H1 (cell line): ENCODE results near the gene BMX. TPM values are rescaled to one million over a fixed set of nuclear protein-coding genes. Genes with fewer than 3 reads are reported as not detected.

ENCODE experiments used
- CTCF ChIA-PET: fragments of 300-600 bp; sonication (Branson Sonifier 250); formaldehyde crosslinking; loops from one replicate; lab custom pipeline; 2021; ENCODE audit not compliant: partially characterized antibody; lab: Charles Lee
- POLR2A ChIA-PET: fragments of 300-600 bp; sonication (Branson Sonifier 250); formaldehyde crosslinking; loops from one replicate; lab custom pipeline; 2021; ENCODE audit warnings: inconsistent platforms; ENCODE audit not compliant: partially characterized antibody; lab: Charles Lee
- DNase-seq, 2 experiments: peaks; one replicate each; pipeline versions ENCODE4 v3.0.0 to v3.0.0-alpha.2; 2010 to 2022; ENCODE audit warnings: low spot score in 2 of 2, low read depth in 1 of 2, mixed read lengths in 1 of 2
- FAIRE-seq: peaks from 2 replicates; lab custom pipeline; 2011; peaks lifted over from hg19 to GRCh38; lab: Jason Lieb, UNC
- H2AFZ ChIP-seq: 2 replicates; pipeline ENCODE4 v1.8.1; 2012; ENCODE audit warnings: low read length, inconsistent platforms
- H2AK5ac ChIP-seq: 2 replicates; pipeline ENCODE4 v1.6.1; 2013; ENCODE audit warnings: low read depth, low read length
- H2BK120ac ChIP-seq: replicated peaks from 2 replicates; pipeline ENCODE3; 2013; ENCODE audit warnings: low read depth, low read length, inconsistent platforms
- H2BK12ac ChIP-seq: 2 replicates; pipeline ENCODE4 v1.6.1; 2013; ENCODE audit warnings: low read depth, low read length
- H2BK15ac ChIP-seq: 2 replicates; pipeline ENCODE4 v1.6.1; 2013; ENCODE audit warnings: low read length
- H2BK20ac ChIP-seq: 2 replicates; pipeline ENCODE4 v1.6.1; 2013; ENCODE audit warnings: low read length
- H2BK5ac ChIP-seq: 2 replicates; pipeline ENCODE4 v1.6.1; 2013; ENCODE audit warnings: low read depth, low read length
- H3K14ac ChIP-seq: 2 replicates; pipeline ENCODE4 v1.6.1; 2013; ENCODE audit warnings: inconsistent platforms; ENCODE audit not compliant: insufficient read length
- H3K18ac ChIP-seq: 2 replicates; pipeline ENCODE4 v1.6.1; 2013; ENCODE audit warnings: low read length; ENCODE audit errors: extremely low read depth
- H3K23ac ChIP-seq: 2 replicates; pipeline ENCODE4 v1.6.1; 2013; ENCODE audit warnings: inconsistent platforms; ENCODE audit not compliant: insufficient read length
- H3K23me2 ChIP-seq: 2 replicates; pipeline ENCODE4 v1.6.1; 2013; ENCODE audit warnings: low read depth, low read length
- H3K27ac ChIP-seq: 2 replicates; pipeline ENCODE4 v1.6.1; 2011; ENCODE audit warnings: low read depth, low read length, inconsistent platforms
- H3K27me3 ChIP-seq, 4 experiments: replicated peaks in 1 of 4; 1 replicate in 1 of 4; 2 replicates in 3 of 4; pipeline versions ENCODE4 v1.6.1 to v1.8.1; 2011 to 2013; ENCODE audit warnings: low read length in 3 of 4, mild to moderate bottlenecking in 3 of 4, inconsistent platforms in 2 of 4, mixed read lengths in 2 of 4, moderate library complexity in 1 of 4; ENCODE audit not compliant: control insufficient read depth in 3 of 4, insufficient read depth in 3 of 4; ENCODE audit errors: extremely low read depth in 1 of 4
- H3K36me3 ChIP-seq, 4 experiments: 2 replicates each; pipeline versions ENCODE4 v1.6.1 to v1.8.1; 2011 to 2013; ENCODE audit warnings: mild to moderate bottlenecking in 4 of 4, low read length in 3 of 4, moderate library complexity in 2 of 4, control low read depth in 1 of 4, inconsistent platforms in 1 of 4; ENCODE audit not compliant: insufficient read depth in 4 of 4, control insufficient read depth in 2 of 4
- H3K4ac ChIP-seq: replicated peaks from 2 replicates; pipeline ENCODE3; 2013; ENCODE audit warnings: low read length, low read depth, mixed read lengths, inconsistent platforms; ENCODE audit not compliant: insufficient read length
- H3K4me1 ChIP-seq, 4 experiments: replicated peaks in 1 of 4; 1 replicate in 1 of 4; 2 replicates in 3 of 4; pipeline versions ENCODE4 v1.6.1 to v1.8.1; 2011 to 2013; ENCODE audit warnings: low read length in 3 of 4, inconsistent platforms in 2 of 4, mixed read lengths in 1 of 4; ENCODE audit not compliant: insufficient read depth in 4 of 4, control insufficient read depth in 3 of 4
- H3K4me2 ChIP-seq, 2 experiments: 2 replicates each; pipeline versions ENCODE4 v1.6.1 to v1.8.1; 2011 to 2013; ENCODE audit warnings: low read depth in 2 of 2, low read length in 2 of 2, control low read depth in 1 of 2, inconsistent platforms in 1 of 2, mild to moderate bottlenecking in 1 of 2; ENCODE audit not compliant: insufficient read depth in 1 of 2
- H3K4me3 ChIP-seq, 4 experiments: fragments of 200-600, 300-600 bp in 1 of 4; sonication (generic), shearing (Covaris generic), sonication (Bioruptor Twin) in 1 of 4; 2 replicates each; pipeline versions ENCODE4 v1.5.1 to v1.8.1; 2011 to 2016; ENCODE audit warnings: low read length in 4 of 4, low read depth in 3 of 4, control low read depth in 2 of 4, inconsistent platforms in 2 of 4, mild to moderate bottlenecking in 2 of 4, mixed read lengths in 1 of 4, moderate library complexity in 1 of 4; ENCODE audit not compliant: insufficient read depth in 2 of 4; ENCODE audit errors: extremely low read depth in 1 of 4
- H3K56ac ChIP-seq: replicated peaks from 2 replicates; pipeline ENCODE3; 2013; ENCODE audit warnings: low read depth, mild to moderate bottlenecking, mixed read lengths, low read length, inconsistent platforms; ENCODE audit not compliant: insufficient read length
- H3K79me1 ChIP-seq: 2 replicates; pipeline ENCODE4 v1.6.1; 2013; ENCODE audit warnings: low read depth, low read length, control low read depth
- H3K79me2 ChIP-seq, 2 experiments: 2 replicates each; pipeline versions ENCODE4 v1.6.1 to v1.8.1; 2012 to 2013; ENCODE audit warnings: low read length in 2 of 2, mild to moderate bottlenecking in 2 of 2, inconsistent platforms in 1 of 2; ENCODE audit not compliant: insufficient read depth in 2 of 2, control insufficient read depth in 1 of 2
- H3K9ac ChIP-seq, 4 experiments: replicated peaks in 1 of 4; 1 replicate in 1 of 4; 2 replicates in 3 of 4; pipeline versions ENCODE4 v1.6.1 to v1.8.1; 2011 to 2013; ENCODE audit warnings: low read depth in 3 of 4, low read length in 3 of 4, control low read depth in 2 of 4, mild to moderate bottlenecking in 2 of 4, moderate library complexity in 2 of 4, inconsistent platforms in 1 of 4; ENCODE audit errors: extremely low read depth in 1 of 4
- H3K9me3 ChIP-seq, 2 experiments: 2 replicates each; pipeline versions ENCODE4 v1.6.1 to v1.8.1; 2012 to 2013; ENCODE audit warnings: mild to moderate bottlenecking in 2 of 2, moderate library complexity in 2 of 2, control low read depth in 1 of 2, inconsistent platforms in 1 of 2, low read depth in 1 of 2, low read length in 1 of 2, mixed read lengths in 1 of 2; ENCODE audit not compliant: insufficient read depth in 2 of 2
- H4K20me1 ChIP-seq, 2 experiments: replicated peaks in 1 of 2; 2 replicates each; pipeline versions ENCODE3 to v1.8.1; 2011 to 2013; ENCODE audit warnings: inconsistent platforms in 2 of 2, low read length in 2 of 2, mild to moderate bottlenecking in 1 of 2; ENCODE audit not compliant: insufficient read depth in 2 of 2, control insufficient read depth in 1 of 2
- H4K5ac ChIP-seq: 2 replicates; pipeline ENCODE4 v1.6.1; 2013; ENCODE audit warnings: low read length, low read depth, mixed read lengths, inconsistent platforms; ENCODE audit not compliant: insufficient read length
- H4K8ac ChIP-seq: 2 replicates; pipeline ENCODE4 v1.8.0; 2013; ENCODE audit warnings: mild to moderate bottlenecking, moderate library complexity, low read length, inconsistent platforms; ENCODE audit not compliant: insufficient read depth; ENCODE audit errors: extremely low read depth
- H4K91ac ChIP-seq: replicated peaks from 2 replicates; pipeline ENCODE3; 2013; ENCODE audit warnings: low read length, mixed read lengths, inconsistent platforms; ENCODE audit not compliant: insufficient read length
- CBX8 ChIP-seq: fragments of 300-800, 300-1000 bp; sonication (generic); IDR thresholded peaks from 2 replicates; pipeline ENCODE4 v1.7.1; 2016; ENCODE audit warnings: low read depth, low read length, borderline replicate concordance
- CHD2 ChIP-seq: IDR thresholded peaks from 2 replicates; pipeline ENCODE4 v1.6.1; 2012; ENCODE audit warnings: low read length, improper control_type of control experiment
- GABPA ChIP-seq: IDR thresholded peaks from 2 replicates; pipeline ENCODE4 v1.6.1; 2011; ENCODE audit warnings: mild to moderate bottlenecking, low read length, moderate library complexity, borderline replicate concordance; ENCODE audit not compliant: insufficient read depth
- KDM1A ChIP-seq: fragments of 200-600, 300-600 bp; sonication (generic); IDR thresholded peaks from 2 replicates; pipeline ENCODE4 v1.7.1; 2016; ENCODE audit warnings: mild to moderate bottlenecking, low read length, borderline replicate concordance
- RAD21 ChIP-seq, 2 experiments: IDR thresholded peaks in 1 of 2; conservative IDR thresholded peaks in 1 of 2; 2 replicates each; pipeline ENCODE4 v1.6.1; 2011; ENCODE audit warnings: low read depth in 2 of 2, low read length in 2 of 2, improper control_type of control experiment in 1 of 2, inconsistent platforms in 1 of 2, mild to moderate bottlenecking in 1 of 2, moderate library complexity in 1 of 2
- WGBS, 2 experiments: shearing (Covaris generic) in 1 of 2; methylation state at CpG; one replicate each; pipeline versions ENCODE4 v1.1.6 to v1.1.7; 2013 to 2015; ENCODE audit warnings: low lambda C conversion rate in 2 of 2, mixed read lengths in 2 of 2, inconsistent platforms in 1 of 2, low coverage in 1 of 2, missing lambda C conversion rate in 1 of 2; ENCODE audit not compliant: insufficient replicate concordance in 2 of 2, insufficient coverage in 1 of 2, insufficient read length in 1 of 2; ENCODE audit errors: extremely low coverage in 1 of 2, missing lambda C conversion rate in 1 of 2; 5-methylcytosine and 5-hydroxymethylcytosine counted together
- polyA plus RNA-seq, 7 experiments: library from polyadenylated mRNA; depleted of rRNA in 3 of 7; stranded (reverse) in 5 of 7; unstranded in 2 of 7; fragments of >200 nt in 5 of 7; fragments of 200-250 nt in 2 of 7; gene quantifications; 1 replicate in 5 of 7; 2 replicates in 1 of 7; 4 replicates in 1 of 7; pipeline versions ENCODE4 v1.2.1 to v1.2.3, GENCODE V29; 2011 to 2013; ENCODE audit warnings: missing spikeins in 2 of 7, mixed read lengths in 2 of 7
- total RNA-seq: library from RNA; stranded (reverse); fragmentation: NEBNext Ultra II Directional; extraction: Animal tissue kit (Norgen Biotek cat#: 25700); gene quantifications from 2 replicates; pipeline ENCODE4 v1.2.1, GENCODE V29; 2021
- TF ChIP-seq, protein P1 (sequence below), 3 experiments: IDR thresholded peaks; 1 replicate in 2 of 3; 2 replicates in 1 of 3; pipeline versions ENCODE4 v1.5.1 to v1.6.1; 2011; ENCODE audit warnings: low read length in 3 of 3, mild to moderate bottlenecking in 3 of 3, inconsistent platforms in 2 of 3, low read depth in 1 of 3, moderate library complexity in 1 of 3; ENCODE audit not compliant: insufficient read depth in 1 of 3; ENCODE audit errors: control extremely low read depth in 1 of 3

BMX gene
- total and polyA plus RNA-seq, 2 of the 8 experiments (the other 6 are each of a cell fraction or from before 2014, with no cell fraction given) = not detected

- 81% methylated on average over 3 of the region's 3 CpGs; no CpG with 5 or more reads in 1 of the 2 experiments for WGBS, 2 experiments
These were observed 29.6 kb upstream of the BMX start for GRCh38 chrX:15471028-15471427.

More at GRCh38 chrX:15471028-15471427, 29.6 kb upstream of the BMX start:
- Histone ChIP-seq H2AFZ (no peak overlapping the region), H3K36me3 (no peaks in the 10 kb centered on the region), H3K14ac (no peak overlapping the region), H2BK120ac (no peak overlapping the region), H3K27ac (no peak overlapping the region), H4K91ac (no peak overlapping the region), H3K18ac (no peak overlapping the region), H2BK5ac (no peak overlapping the region), H3K4me2 (no peak overlapping the region), H3K9ac (no peak overlapping the region), H3K23me2 (no peaks in the 10 kb centered on the region), H3K79me2 (no peaks in the 10 kb centered on the region), H3K4me3 (no peak overlapping the region), H2BK15ac (no peak overlapping the region), H4K20me1 (no peaks in the 10 kb centered on the region), H3K27me3 (no peaks in the 10 kb centered on the region), H2BK12ac (no peak overlapping the region), H4K5ac (no peak overlapping the region), H3K4me1 (peaks cover 0 to 3% (median under 1%) of the 10 kb centered on the region in 4 experiments; a peak in 3 of 7 replicates), H2BK20ac (no peak overlapping the region), H3K79me1 (no peaks in the 10 kb centered on the region), H3K23ac (no peak overlapping the region), H3K9me3 (no peaks in the 10 kb centered on the region), H3K56ac (no peak overlapping the region), H3K4ac (no peak overlapping the region), H4K8ac (no peak overlapping the region), H2AK5ac (no peak overlapping the region)
- FAIRE-seq (peak; percentile 99), DNase-seq (peak in 1 of 2 experiments; percentile 53)
- POLR2A ChIA-PET = no interaction called here
- no peak for TF ChIP-seq CHD2
- TF ChIP-seq RAD21 (IDR thresholded peaks at IDR 0.05 in 1 of 2, conservative IDR thresholded peaks at IDR 0.05 in 1 of 2; ENCODE audit: low read depth in 2 of 2, low read length in 2 of 2) = peak; percentile 70 to 78
- TF ChIP-seq, protein P1, sequence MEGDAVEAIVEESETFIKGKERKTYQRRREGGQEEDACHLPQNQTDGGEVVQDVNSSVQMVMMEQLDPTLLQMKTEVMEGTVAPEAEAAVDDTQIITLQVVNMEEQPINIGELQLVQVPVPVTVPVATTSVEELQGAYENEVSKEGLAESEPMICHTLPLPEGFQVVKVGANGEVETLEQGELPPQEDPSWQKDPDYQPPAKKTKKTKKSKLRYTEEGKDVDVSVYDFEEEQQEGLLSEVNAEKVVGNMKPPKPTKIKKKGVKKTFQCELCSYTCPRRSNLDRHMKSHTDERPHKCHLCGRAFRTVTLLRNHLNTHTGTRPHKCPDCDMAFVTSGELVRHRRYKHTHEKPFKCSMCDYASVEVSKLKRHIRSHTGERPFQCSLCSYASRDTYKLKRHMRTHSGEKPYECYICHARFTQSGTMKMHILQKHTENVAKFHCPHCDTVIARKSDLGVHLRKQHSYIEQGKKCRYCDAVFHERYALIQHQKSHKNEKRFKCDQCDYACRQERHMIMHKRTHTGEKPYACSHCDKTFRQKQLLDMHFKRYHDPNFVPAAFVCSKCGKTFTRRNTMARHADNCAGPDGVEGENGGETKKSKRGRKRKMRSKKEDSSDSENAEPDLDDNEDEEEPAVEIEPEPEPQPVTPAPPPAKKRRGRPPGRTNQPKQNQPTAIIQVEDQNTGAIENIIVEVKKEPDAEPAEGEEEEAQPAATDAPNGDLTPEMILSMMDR (IDR thresholded peaks at IDR 0.05; ENCODE audit: control extremely low read depth in 1 of 3, insufficient read depth in 1 of 3, low read depth in 1 of 3, low read length in 3 of 3) = peak; percentile 56 to 70 (median 57)
- no peak for TF ChIP-seq GABPA
- TF ChIP-seq KDM1A = no peak
- TF ChIP-seq CBX8 = no peak
- CTCF ChIA-PET = interaction anchor here (0.6 to 7.0 kb wide), 12 partner anchors 9 to 170 kb away, joined by 3 to 106 read pairs (median 3); partner anchors contain the start of genes BMX and PIR
